Measurements from ENCODE around the gene LCLAT1.

DNA sequence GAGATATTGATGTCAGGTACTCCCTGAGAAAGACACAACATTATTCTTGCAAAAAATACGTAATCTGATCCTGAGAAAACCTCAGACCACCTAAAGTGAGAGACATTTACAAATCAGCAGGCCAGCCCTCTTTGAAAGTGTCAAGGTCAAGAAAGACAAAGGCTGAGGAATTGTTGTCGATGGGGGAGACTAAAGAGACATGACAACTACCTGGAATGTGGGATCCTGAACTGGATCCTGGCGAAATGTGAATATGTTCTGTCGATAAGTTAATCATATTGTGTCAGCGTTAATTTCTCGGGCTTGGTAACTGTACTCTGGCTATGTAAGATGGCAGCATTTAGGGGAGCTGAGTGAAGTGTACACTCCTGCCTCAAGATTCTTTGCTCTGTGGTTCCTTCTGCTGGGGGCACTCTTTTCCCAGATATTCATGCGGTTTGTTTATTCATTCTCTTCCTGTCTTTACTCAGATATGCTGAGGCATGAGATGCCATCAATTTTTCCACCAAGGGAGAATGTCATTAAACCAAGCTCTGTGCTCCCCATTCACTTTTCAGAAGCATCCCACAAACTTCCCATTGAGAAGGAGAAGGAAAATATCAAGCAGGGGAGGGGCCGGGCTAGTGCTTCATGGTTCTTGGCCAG, 205.3 kb downstream of the LCLAT1 start:
- TF ChIP-seq, protein P1, sequence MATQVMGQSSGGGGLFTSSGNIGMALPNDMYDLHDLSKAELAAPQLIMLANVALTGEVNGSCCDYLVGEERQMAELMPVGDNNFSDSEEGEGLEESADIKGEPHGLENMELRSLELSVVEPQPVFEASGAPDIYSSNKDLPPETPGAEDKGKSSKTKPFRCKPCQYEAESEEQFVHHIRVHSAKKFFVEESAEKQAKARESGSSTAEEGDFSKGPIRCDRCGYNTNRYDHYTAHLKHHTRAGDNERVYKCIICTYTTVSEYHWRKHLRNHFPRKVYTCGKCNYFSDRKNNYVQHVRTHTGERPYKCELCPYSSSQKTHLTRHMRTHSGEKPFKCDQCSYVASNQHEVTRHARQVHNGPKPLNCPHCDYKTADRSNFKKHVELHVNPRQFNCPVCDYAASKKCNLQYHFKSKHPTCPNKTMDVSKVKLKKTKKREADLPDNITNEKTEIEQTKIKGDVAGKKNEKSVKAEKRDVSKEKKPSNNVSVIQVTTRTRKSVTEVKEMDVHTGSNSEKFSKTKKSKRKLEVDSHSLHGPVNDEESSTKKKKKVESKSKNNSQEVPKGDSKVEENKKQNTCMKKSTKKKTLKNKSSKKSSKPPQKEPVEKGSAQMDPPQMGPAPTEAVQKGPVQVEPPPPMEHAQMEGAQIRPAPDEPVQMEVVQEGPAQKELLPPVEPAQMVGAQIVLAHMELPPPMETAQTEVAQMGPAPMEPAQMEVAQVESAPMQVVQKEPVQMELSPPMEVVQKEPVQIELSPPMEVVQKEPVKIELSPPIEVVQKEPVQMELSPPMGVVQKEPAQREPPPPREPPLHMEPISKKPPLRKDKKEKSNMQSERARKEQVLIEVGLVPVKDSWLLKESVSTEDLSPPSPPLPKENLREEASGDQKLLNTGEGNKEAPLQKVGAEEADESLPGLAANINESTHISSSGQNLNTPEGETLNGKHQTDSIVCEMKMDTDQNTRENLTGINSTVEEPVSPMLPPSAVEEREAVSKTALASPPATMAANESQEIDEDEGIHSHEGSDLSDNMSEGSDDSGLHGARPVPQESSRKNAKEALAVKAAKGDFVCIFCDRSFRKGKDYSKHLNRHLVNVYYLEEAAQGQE (IDR thresholded peaks at IDR 0.05; ENCODE audit: insufficient read depth in 1 of 2, low read depth in 2 of 2, low read length in 1 of 2) = no peak
- TF ChIP-seq, protein P2, sequence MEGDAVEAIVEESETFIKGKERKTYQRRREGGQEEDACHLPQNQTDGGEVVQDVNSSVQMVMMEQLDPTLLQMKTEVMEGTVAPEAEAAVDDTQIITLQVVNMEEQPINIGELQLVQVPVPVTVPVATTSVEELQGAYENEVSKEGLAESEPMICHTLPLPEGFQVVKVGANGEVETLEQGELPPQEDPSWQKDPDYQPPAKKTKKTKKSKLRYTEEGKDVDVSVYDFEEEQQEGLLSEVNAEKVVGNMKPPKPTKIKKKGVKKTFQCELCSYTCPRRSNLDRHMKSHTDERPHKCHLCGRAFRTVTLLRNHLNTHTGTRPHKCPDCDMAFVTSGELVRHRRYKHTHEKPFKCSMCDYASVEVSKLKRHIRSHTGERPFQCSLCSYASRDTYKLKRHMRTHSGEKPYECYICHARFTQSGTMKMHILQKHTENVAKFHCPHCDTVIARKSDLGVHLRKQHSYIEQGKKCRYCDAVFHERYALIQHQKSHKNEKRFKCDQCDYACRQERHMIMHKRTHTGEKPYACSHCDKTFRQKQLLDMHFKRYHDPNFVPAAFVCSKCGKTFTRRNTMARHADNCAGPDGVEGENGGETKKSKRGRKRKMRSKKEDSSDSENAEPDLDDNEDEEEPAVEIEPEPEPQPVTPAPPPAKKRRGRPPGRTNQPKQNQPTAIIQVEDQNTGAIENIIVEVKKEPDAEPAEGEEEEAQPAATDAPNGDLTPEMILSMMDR (IDR thresholded peaks at IDR 0.05) = no peak
